GM21576 (cell line): ENCODE measurements around the gene TRIML1.

Experiments used
- ATAC-seq: cut with Tn5 transposase; IDR thresholded peaks from one replicate; pipeline ENCODE4 v1.9.1; 2021; ENCODE audit warnings: mild to moderate bottlenecking, moderate library complexity; ENCODE audit not compliant: unreplicated experiment

TRIML1 gene

GRCh38 chr4:188139141-188139540 is at the start of gene TRIML1:
Gene TRIML1, plus strand, starts transcription at chr4:188139441. Its CDS starts 118 bp downstream, at chr4:188139559.
- no peak for ATAC-seq

DNA sequence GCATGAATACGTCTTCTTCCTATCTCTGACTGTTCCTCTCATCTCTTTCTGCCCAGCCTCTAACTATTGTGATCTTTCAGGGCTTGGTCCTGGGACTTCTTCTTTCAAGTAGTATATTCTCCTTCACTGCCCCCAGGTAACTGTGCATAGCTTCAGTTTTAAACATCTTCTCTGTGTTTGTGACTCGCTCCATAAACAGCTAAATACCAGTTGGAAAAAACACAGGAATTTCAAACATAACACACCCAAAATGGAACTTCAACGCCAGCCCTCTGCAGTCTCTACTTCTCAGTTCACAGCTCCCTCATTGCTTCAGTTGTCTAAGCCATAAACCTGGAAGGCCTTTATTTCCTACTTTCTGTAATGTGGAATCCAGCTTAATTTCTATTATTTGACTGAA is 46.4 kb upstream of the TRIML1 start:
- ATAC-seq = no peak

GRCh38 chr4:188106454-188106853 is 32.8 kb upstream of the TRIML1 start:
- no peak for ATAC-seq

GRCh38 chr4:188107931-188108843 is 31.1 kb upstream of the TRIML1 start:
- no peak for ATAC-seq

GRCh38 chr4:188109157-188109755 is 30.0 kb upstream of the TRIML1 start, which contains the start of gene TRIML2:
Gene TRIML2, minus strand, starts transcription at chr4:188109603. Its CDS starts 4,235 bp downstream, at chr4:188105368.
- ATAC-seq = no peak

GRCh38 chr4:188110036-188110435 is 29.2 kb upstream of the TRIML1 start:
- ATAC-seq = no peak

GRCh38 chr4:188110741-188111471 is 28.3 kb upstream of the TRIML1 start:
- no peak for ATAC-seq

- no peak for ATAC-seq
Measured at GRCh38 chr4:188111955-188112354, 27.3 kb upstream of the TRIML1 start.

DNA sequence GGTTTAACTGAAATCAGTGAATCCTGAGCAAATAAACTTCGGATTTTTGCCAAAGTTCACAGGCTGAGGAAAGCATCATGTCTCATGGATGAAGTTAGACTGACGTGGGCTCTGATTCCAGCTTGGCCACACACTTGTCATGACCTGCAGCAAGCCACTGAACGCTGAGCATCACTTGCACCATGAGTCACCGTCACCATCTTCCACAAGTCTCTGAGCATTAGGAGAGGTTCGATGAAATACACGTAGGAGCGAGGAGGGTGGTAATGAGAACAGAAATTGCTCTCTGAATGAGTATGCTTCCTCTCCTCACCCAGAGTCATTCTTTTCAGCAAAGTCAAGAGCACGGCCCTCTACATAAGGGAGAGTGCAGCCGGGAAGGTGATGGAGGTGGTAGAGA is 26.1 kb upstream of the TRIML1 start:
- ATAC-seq = no peak

DNA sequence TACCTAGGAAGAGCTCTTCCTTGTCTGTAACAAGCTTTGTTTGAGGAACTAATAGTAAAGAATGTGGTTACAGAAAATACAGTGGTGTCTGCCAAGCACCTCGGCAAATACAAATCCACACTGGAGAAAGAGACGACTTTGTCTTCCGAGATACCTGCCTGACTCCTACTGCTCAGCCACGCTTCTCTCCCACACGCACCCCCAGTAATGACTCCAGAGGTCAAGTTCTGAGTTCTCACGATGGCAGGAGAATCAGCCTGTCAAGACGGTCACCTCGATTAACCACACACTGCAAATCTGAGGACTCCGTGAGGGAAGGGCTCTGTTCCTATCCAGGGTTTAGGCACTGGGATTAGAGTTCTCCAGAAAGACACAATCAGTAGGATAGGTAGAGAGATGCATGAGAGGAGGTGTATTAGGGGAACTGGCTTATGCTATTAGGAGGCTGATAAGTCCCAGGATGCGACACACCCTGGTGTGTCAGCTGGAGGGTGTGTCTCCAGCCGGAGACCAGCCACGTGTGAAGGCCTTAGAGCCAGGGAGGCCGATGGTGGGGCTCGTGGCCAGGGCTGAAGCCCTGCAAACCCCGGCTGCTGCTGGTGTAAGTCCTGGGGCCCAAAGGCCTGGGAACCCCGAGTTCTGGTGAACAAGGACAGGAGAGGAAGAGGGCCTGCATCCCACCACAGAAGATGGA is 21.5 kb upstream of the TRIML1 start:
- ATAC-seq = no peak

- no peak for ATAC-seq
Measured at GRCh38 chr4:188121530-188121929, 17.7 kb upstream of the TRIML1 start.

DNA sequence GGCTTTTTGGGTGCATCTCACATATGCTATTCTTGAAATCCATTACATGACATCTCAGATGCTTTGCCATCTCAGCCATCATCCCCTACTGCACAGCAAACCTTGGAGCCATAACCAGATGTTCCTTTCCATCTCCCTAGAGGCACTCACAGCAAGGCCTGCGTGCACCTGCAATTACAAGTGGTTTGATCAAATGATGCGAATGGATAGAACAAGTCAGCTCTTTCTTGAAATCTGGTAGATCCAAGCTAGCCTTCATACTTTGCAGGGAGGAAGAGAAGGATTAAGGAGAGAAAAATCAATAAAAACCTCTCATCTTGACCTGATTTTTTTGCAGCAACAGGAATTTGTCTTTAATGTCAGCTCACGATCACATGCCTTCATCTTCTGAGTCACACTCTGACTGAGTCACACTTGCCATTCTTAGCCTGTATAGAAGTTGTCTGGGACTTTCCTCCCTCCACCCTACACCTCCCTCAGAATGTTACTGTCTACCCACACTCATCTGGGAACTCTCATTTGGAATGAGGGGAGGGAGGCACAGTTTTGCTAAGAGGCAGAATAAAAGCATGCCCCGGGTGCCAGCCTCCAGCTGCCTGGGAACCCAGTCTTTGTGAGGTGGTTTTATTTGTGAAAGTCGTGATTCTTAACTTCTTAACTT is 11.9 kb upstream of the TRIML1 start:
- no peak for ATAC-seq

- no peak for ATAC-seq
Measured at GRCh38 chr4:188130355-188130754, 8.9 kb upstream of the TRIML1 start.

GRCh38 chr4:188132232-188132631 is 7.0 kb upstream of the TRIML1 start:
- ATAC-seq = no peak

DNA sequence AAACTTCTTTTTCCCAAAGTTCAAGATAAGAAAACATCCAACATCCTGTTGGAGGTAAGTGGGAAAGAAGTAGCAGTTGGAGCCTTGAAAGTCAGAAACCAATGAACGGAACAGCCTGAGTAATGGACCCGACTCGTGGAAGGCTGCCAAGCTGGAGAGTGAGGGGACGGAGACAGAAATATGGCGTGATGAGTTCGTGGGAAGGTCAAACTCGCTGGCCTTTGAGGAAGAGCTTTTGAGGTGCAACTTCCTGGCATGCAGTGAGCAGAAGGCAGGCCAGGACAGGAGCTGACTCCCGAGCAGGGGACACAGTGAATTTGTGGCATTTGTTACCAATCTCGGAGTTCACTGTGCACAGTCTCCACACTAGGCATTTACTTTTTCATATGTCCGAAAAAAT is 1.0 kb upstream of the TRIML1 start:
- no peak for ATAC-seq

DNA sequence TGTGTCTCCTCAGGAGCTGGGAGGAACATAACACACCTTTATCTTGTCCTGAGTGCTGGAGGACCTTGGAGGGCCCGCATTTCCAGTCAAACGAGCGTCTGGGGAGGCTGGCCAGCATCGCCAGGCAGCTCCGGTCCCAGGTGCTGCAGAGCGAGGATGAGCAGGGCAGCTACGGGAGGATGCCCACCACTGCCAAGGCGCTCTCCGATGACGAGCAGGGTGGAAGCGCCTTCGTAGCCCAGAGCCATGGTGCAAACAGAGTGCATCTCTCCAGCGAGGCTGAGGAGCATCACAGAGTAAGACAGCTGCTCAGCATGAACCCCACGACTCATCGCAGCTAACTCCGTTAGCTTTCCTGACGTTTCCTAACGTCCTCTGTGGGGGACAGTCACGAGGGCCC is 430 bp downstream of the TRIML1 start:
- no peak for ATAC-seq

- ATAC-seq = no peak
Measured at GRCh38 chr4:188143731-188144130, 4.5 kb downstream of the TRIML1 start.

GRCh38 chr4:188145601-188146000 is 6.4 kb downstream of the TRIML1 start:
- no peak for ATAC-seq

GRCh38 chr4:188146618-188147017 is 7.4 kb downstream of the TRIML1 start:
- no peak for ATAC-seq

- ATAC-seq = no peak
Measured at GRCh38 chr4:188147176-188147575, 7.9 kb downstream of the TRIML1 start.
